ENCODE results near the gene TGM1.

- TF ChIP-seq CTCF (conservative IDR thresholded peaks at IDR 0.05; ENCODE audit: low read length) = no peak
- no peak for TF ChIP-seq EZH2phosphoT487 (IDR thresholded peaks at IDR 0.05; ENCODE audit: borderline replicate concordance)
Measured at GRCh38 chr14:24233538-24233866, 29.5 kb downstream of the TGM1 start.

Measured in Loucy (cell line).